ELR (cell line): ENCODE measurements around the gene RIBC2.
"Not testable (repeated sequence)": the region's sequence is repeated elsewhere in the genome, so short reads cannot be mapped to it uniquely, and the experiment has no call there.

ENCODE experiments used
- DNase-seq: peaks from one replicate; pipeline ENCODE4 v3.0.0-alpha.2; 2015; ENCODE audit warnings: low read depth

Gene RIBC2

DNA sequence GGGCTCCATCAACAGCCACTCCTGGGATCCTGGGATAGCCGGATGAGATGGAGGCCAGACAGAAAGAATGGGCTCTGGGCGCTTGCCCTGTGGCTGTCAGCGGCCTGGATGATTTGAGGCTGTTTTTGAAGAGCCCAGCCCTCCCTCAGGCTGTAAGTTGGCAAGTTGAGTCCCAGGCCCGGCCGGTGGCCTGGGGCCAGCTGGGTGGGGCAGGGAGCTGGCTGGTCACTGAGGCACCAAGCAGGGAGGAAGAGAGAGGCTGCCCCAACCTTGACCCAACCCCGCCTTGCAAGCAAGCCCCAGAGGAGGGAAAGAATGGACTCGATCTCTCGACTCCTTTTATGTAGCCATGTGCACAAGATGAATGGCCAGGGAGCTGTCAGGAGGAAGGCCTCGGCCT is 34.9 kb downstream of the RIBC2 start:
- no peak for DNase-seq

DNA sequence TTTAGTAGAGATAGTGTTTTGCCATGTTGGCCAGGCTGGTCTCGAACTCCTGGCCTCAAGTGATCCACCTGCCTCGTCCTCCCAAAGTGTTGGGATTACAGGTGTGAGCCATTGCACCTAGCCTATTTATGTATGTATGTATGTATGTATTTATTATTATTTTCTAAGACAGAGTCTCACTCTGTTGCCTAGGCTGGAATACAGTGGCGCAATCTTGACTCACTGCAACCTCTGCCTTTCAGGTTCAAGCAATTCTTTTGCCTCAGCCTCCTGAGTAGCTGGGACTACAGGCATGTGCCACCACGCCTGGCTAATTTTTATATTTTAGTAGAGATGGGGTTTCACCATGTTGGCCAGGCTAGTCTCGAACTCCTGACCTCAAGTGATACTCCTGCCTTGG is 35.9 kb downstream of the RIBC2 start:
- not testable (repeated sequence) for DNase-seq

DNA sequence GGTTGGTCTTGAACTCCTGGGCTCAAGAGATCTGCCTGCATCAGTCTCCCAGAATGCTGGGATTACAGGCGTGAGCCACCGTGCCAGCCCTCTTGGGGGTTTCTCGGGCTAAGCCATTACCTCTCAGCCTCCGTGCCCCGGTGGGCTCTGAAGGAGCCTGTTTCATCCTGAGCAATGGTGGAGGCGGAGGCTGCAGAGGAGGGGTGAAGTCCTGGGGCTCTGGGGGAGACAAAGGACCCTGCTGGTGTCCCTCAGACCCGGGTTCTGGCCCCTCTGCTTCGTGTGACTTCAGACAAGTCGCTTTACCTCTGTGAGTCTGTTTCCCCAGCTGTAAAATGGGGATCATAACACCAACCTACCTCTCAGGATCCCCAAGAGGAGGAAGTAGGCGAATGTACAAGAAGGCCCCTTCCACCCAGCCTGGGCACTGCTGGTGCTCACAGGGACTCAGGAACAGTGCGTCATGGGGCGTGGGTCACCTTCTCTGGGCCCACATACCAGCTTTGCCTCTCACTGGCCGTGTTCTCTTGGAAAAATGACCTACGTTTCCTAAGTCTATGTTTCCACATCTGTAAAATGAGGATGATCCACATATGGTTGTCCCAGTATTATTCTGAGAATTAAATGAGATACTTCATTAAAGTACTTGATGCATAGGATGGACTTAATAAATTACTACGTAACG is 36.8 kb downstream of the RIBC2 start:
- no peak for DNase-seq

DNA sequence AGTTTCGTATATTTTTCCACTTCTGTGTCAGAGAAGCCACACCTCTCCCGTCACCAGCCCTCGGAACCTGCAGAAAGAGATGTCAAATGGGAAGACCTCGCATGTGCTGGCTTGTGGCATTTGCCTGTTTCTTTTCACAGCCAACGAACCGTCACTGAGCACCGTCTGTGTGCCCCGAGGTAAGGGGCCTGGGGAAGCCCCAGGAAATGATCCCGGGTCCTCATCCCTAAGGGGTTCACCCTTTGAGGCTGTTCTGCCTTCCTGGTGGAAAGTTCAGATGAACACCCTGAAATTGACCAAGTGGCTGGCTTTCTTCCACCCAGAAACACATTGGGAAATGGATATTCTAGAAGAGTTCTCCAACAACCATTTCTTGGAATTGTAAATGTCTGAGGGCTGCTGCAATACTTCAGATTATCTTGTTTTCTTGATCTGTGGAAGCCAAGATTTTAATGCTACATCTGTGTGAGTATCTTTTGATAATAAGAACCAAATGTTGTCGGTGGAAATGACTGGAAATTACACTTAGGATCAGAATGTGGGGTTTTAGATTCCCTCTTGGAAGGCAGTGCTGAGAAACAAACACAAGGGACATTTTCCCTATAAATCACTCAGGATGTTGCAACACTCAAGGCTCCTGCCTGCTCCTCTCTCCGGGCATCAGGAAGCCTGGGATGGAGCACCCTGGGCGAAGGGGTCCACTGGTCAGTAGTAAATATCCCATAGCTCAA is 37.6 kb downstream of the RIBC2 start:
- DNase-seq, result peak; percentile 12

DNA sequence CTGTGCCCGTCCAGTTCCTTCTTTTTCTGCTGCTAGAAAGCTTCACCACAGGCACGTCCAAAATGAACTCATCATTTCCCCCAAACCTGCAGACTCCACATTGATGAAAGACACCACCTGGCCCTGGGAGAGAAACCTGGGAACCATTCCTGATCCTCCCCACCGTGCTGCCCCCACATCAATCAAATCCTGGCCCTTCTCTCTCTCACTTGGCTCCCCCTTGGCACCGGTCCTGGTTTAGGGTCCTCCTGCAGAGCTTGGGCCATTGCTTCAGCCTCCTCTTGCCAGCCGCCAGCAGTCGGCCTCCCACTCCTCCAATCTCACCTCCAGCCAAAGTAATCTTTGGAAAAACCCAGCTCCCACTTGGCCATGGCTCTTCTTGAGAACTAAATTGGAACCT is 38.5 kb downstream of the RIBC2 start:
- no peak for DNase-seq

DNA sequence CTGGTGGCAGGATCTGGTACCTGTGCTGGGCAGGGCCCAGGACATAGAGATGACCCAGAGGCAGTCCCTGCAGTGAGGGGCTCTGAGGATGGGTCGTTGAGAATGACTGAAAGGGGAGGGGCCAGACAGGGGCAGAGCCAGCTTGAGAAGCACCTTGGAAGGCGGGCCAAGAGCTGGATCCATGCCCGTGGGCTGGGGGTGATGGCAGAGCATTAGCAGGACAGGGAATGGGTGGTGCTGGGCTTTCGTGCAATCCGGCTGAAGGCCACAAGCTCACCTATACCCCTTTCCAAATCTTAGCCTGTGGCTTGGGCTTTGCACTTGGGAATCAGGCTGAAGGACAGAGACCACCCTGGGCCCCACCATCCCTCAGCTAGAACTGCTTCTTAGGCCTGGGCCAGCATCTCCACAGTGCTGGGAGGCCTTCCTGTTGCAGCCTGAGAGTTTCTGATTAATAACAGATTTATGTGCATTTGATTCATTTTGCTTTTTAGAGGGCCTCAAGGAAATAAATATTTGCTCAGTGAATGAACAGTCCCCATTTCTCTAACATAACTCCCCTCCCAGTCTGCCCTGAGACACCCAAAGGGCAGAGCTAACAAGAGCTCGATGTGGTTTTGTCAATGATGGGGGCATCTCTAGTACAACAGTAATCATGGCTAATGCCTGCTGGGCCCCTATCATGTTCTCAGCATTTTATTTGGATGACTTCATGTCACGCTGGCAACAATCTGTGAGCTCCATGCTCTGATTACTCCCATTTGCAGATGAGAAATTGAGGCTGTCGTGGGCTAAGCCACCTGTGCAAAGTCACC is 39.3 kb downstream of the RIBC2 start:
- DNase-seq, result no peak

DNA sequence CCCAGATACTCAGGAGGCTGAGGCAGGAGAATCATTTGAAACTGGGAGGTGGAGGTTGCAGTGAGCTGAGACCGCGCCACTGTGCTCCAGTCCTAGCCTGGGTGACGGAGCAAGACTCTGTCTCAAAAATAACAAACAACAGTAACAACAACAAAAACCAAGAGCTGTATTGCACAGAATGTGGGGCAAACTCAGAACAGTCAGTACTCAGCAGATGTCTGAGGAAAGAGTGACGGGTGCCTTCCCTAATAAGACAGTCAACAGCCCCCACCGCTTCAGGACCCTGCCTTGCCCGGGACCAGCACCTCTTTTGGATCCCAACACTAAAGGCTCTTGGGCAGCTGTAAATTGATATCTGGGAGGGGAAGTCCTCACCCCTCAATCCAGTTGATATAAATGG is 40.3 kb downstream of the RIBC2 start:
- no peak for DNase-seq

DNA sequence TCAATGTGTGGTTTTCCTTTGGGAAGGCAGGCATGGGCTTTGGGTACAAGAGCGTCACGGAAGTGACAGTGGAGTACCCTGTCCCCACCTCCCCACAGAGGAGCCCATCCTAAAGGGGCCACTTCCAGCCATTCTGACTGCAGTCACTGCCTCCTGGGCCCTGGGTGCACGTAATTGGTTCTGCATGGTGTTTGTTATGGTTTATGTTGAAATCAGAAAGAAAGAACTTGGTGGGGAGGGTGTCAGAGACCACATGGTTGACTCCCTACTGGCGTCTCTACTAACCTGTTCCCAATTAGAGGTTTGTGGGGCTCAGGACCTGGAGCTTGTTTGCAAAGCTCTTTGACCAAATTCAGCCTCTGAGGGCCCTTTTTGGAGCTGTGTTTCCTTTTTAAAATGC is 40.8 kb downstream of the RIBC2 start:
- no peak for DNase-seq

DNA sequence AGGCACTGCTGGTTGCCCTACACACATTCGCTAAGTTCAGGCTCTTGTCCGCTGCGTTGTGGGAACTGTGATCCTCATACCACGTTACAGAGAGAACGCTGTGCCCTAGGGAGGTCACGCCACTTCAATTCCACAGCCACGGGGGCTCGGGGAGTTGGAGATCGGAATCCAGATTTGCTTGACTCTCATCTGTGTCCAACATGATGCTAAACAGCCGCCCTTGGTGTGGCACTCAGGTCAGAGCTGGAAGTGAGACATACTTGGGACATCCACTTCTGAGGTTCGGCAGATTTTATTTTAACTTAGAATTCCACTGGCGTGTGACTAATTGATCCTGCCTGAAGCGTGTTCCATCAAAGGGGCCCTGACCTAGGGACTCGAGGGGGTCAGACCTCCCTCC is 41.7 kb downstream of the RIBC2 start:
- peak; percentile 12 for DNase-seq

DNA sequence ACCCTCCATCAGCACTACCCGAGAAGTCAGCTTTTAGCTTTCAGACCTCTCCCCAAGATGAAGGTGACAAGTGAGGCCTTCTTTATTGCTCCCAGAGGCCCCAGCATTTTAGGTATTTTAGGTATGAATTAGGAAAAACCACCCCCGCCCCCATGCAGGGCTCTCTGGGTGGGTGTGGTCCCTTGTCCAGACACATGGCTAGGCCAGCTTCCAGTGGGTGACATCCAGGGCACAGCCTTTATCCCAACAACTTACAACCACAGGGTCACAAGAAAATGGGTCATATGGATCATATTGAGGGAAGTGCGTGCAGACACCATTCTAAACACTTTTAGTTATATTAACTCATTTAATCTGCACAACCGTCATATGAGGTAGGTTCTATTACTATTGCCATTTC is 42.1 kb downstream of the RIBC2 start:
- DNase-seq, result no peak

DNA sequence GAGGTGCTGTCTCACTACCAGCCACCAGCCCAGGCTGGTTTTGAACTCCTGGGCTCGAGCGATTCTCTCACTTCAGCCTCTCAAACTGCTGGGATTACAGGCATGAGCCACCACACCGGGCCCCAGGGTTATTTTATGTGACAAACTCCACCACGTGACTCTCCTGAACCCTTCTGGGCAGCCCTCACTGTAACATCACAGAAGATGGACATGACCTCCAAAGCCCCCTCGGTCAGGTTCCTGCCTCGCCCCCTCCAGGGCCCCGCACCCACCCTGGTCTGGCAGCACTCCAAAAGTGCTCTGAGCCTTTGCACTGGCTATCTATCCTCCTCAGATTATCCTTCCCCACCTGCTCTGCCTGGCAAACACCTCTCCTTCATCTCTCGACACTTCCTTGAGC is 43.3 kb downstream of the RIBC2 start:
- no peak for DNase-seq

DNA sequence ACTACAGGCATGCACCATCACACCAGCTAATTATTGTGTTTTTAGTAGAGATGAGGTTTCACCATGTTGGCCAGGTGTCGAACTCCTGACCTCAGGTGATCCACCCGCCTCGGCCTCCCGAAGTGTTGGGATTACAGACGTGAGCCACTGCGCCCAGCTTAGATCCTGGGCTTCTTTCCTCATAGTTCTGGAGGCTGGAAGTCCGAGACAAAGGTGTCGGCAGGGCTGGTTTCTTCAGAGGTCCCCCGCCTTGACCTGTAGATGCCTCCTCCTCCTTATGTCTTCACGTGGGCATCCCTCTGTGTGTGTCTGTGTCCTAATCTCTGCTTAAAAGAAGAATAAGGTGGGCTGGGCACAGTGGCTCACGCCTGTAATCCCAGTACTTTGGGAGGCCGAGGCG is 45.0 kb downstream of the RIBC2 start:
- DNase-seq, result no peak

DNA sequence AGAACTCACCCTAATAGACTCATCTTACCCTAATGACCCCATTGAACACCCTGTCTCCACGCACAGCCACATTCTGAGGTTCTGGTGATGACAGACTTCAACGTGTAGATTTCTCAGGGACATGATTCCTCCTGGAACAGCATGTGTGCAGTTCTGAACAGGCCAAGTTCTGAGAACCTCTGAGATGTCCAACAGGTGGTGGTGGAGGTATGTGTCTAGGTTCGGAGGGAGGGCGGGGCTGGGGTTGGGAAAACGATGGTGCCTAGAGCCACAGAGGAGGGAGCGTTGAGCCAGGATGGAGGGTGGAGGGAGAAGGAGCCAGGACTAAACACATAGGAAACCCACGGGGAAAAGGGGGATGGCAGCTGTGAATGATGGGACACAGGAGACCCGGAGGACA is 45.7 kb downstream of the RIBC2 start:
- DNase-seq, result no peak

DNA sequence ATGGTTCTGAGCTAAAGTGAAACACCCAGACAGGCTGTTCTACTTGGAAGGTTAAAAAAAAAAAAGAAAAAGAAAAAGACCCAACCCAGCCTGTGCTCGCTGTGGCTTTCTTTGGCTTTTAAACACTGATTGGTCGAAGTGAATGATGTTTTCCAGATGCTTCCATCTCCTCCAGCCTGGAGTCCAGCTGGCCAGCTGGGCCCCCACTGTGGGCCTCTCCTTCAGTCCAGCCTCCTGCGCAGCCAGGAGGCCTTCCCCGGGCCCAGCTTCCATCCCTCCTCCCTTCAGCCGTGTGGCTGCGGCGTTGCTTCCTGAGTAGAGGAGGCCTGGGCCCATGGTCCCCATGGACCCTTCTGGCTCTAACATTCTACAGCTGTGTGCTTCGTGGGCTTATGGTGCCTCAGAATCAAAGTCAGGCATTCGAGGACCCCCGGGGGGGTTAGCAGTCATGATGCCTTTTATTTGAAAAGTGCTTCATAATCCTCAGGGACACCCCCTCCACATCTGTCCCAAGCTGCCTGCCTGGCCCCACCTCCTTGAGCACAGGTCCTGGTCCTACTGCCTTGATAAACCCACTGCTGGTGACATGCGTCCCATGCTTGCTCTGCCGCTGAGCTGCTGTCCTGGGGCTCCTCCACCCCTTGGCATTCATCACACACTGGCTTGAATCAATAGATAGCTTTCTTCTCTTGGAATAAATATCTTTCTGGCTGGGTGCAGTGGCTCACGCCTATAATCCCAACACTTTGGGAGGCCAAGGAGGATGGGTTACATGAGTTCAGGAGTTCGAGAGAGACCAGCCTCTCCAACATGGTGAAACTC is 47.0 kb downstream of the RIBC2 start:
- DNase-seq, result no peak

DNA sequence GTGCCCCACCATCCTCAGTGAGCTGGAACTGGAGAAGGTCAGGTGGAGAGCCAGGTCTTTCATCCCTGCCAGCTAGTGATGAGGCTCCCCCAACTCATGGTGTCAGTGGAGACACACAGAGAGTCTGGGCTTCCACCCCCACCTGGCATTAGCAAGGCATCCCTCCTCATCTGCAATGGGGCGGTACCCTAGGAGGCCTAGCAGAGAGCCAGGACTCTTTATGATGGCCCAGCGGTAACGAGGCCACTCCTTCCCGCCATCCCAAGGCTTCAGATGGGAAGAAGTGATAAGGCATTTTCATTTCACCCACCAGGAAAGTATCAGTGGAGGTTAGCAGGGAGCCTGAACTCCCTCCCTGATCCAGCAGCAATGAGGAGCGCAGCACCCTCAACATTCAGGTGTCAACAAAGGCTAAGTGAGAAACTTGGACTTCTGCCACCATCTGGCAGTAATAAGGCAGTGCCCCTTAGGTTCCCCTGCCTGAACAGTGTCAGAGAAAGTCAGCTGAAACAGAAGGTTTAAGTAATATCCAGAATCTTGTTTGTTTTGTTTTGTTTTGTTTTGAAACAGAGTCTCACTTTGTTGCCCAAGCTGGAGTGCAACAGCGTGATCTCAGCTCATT is 48.7 kb downstream of the RIBC2 start:
- no peak for DNase-seq

DNA sequence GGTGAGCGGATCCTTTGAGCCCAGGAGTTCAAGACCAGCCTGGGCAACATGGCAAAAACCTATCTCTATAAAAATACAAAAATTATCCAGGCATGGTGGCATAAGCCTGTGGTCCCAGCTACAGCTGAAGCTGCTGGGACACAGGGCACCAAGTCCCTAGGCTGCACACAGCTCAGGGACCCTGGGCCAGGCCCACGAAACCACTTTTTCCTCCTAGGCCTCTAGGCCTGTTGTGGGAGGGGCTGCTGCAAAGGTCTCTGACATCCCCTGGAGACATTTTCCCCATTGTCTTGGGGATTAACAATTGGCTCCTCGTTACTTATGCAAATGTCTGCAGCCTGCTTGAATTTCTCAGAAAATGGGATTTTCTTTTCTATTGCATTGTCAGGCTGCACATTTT is 50.2 kb downstream of the RIBC2 start:
- not testable (repeated sequence) for DNase-seq

DNA sequence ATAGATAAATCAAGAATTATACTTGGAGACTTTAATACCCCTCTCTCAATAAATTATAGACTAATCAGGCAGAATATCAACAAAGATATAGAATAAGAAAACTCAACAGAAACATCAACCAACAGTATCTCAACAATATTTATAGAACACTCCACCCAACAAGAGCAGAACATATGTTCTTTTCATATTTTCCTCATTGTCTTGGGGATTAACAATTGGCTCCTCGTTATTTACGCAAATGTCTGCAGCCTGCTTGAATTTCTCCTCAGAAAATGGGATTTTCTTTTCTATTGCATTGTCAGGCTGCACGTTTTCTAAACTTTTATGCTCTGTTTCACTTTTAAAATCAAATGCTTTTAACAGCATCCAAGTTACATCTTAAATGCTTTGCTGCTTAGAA is 52.1 kb downstream of the RIBC2 start:
- no peak for DNase-seq

DNA sequence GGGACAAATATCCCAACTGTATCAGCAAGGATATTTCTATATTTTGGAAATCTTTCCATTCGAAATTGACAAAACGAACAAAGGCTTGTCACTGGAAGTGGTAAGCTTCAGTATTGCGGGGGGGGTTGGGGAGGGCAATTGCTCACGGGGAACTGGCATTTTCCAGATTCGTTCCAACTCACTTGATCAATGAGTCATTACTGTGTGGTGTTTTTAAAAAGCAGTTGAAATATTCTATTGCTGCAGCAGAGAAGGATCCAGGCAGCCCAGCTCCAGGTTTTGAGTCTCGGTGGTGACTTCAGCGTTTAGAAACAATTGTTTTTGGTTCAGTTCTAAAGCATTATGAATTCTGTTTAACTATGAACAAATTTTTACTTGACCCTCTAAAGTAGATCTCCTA is 55.4 kb downstream of the RIBC2 start:
- DNase-seq, result peak; percentile 53

DNA sequence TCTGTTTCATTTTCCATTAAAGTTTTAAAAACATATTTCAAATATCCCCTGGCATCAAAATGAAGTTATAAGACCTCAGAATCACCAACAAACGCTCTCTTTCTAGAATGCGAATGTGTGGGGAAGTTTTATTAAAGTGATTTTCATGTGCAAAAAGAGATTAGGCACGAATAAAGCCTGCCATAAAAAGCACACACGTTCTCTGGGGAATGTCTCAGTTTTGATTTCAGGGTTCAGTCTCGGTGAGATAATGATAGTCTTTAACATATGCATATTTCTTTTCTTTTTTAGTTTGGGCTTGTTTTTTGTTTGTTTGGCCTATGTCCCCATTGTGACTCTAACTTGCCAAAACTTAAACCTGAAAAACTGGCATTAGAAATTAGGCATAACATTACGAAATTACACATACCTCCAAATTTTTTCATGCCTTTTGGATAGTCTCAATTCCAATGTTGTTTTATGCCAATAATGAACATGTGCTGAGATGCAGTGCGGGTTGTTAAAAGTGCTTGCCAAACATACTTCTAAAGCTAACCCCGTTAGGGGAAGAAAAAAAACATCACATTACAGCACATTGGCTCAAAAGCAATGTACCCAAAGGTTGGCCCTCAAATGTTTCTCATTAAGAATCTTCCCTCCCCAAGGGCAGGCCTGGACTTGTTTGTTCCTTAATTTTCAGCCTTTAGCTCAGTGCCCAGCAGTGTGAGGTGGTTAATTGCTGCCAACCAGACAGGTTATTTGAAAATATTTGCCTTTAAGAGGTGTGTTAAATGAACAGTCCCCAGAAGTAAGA is 56.0 kb downstream of the RIBC2 start:
- no peak for DNase-seq

DNA sequence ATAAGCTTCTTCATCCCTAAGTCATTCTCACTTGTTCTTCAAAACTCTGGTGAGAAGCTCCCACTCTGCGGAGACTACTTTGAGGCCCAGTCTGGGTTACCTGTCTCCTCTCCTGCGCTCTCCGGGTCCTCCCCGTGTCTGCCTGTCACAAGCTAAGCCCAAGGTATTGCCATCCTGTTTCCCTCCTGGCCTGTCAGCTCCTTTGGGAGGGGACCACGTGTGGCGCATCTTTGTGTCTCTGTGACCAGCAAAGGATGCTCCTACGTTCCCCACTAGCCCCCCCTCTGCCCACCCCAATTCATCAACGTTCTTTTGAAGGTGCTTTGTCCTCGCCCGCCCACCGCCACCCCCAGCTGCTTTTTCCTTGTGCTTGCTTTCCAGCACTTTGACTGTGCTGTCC is 57.4 kb downstream of the RIBC2 start:
- DNase-seq, result no peak

DNA sequence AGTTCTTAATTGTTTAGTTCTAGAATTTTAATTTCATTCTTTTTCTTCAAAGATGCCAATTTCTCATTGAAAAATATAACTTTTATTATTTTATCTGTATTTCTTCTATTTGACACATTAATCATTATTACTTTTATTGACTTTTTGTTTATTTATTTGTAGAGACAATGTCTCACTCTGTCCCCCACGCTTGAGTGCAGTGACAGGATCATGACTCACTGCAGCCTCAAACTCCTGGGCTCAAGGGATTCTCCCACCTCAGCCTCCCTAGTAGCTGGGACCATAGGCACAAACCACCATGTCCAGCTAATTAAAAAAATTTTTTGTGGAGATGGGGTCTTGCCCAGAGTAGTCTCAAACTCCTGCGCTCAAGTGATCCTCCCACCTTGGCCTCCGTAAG is 58.9 kb downstream of the RIBC2 start:
- peak; percentile 37 for DNase-seq
